Measurements from ENCODE around the gene PRELP.
"Not testable (repeated sequence)": the region's sequence is repeated elsewhere in the genome, so short reads cannot be mapped to it uniquely, and the experiment has no call there.

Gene PRELP

DNA sequence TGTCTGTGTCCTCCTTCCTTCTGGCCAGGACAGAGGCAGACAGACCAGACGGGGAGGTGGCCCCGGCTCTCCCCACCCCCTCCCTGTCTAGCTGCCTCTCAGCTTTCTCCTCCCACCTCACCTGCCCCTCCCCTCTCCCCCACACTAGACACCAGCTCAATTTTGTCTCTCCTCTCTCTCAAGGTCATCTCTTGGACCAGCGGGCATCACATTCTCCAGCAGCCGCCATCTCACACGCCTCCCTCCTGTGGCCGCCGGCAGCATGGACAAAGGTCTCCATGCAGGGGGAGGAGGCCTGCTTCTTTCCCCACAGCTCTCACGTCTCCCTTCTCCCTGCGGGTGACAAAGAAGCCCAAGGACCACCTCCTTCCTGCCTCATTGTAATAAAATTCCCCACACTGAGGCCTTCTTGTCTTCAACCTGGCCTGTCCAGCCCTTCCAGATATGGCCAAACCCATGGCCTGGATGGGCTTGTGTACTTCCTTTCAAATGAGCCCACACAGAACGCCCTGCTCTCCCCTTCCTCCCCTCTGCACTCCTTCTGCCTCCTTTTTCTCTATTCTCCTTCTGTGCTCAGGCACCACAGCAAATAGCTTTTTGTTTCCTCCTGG is 33.0 kb downstream of the PRELP start:
- no peak for DNase-seq

DNA sequence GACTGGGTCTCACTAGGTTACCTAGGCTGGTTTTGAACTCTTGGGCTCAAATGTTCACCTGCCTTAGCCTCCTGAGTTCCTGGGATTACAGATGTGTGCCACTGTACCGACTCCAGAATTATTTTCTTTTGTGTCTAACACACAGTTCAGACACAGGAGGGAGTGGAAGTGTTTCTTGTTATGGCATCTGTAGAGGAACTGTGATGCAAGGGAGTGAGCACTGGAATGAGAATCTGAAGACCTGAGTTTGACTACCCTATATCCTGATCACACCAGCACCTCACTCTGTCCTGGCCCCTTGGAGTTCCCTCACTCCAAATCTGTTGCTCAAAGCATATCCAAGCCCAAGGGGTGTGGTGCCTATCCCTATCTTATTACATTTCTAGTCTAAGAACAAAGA is 33.5 kb downstream of the PRELP start:
- DNase-seq, result no peak

DNA sequence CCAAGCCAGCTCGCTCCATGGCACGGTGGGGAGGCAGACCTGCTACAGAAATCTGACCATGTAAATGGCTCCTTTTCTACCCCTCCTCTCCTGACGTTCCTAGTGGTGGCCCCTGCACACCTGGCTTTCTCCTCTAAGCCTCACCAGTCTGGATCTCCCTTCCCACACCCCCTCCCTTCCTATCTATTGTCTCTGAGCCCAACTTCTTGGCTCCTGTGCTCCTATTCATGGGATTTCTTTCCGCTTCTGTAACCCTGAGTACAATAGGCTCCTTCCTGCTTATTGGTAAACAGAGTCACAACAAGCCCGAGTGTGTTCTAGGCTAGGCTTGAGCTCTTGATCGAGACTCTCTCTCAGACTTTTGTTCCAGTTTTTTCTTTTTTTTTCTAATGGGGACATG is 35.9 kb downstream of the PRELP start:
- no peak for DNase-seq

DNA sequence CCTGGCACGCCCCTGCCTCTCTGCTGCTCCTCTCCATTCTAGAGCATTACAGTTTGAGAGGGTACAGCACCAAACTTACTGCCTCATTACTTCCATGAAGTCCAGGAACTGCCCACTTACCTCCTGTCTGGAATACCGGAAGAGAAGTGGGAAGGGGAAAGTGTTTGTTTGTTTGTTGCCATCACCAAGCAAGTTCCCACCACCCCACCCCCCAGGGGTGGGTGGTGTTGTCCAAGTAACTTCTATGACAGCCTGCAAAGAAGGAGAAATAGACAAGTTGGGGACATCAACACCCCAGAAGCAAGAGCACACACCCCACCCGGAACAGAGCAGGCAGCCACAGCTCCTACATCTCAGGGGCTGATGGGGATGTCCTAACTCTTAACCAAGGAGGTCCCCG is 36.3 kb downstream of the PRELP start:
- no peak for DNase-seq

DNA sequence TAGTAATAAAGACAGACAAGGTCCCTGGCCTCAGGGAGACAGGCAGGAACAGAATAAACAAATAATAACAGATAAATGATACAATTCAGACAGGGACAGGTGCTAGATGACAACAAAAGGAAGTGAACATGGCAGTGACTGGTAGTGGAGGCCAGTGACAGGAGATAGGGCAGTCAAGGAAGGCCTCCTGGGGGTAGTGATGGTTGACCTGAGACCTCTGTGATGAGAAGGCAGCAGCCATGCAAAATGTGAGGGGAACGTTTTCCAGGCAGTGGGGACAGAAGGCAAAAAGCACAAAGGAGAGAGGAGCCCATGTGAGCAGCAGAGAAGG is 36.9 kb downstream of the PRELP start:
- DNase-seq, result no peak

DNA sequence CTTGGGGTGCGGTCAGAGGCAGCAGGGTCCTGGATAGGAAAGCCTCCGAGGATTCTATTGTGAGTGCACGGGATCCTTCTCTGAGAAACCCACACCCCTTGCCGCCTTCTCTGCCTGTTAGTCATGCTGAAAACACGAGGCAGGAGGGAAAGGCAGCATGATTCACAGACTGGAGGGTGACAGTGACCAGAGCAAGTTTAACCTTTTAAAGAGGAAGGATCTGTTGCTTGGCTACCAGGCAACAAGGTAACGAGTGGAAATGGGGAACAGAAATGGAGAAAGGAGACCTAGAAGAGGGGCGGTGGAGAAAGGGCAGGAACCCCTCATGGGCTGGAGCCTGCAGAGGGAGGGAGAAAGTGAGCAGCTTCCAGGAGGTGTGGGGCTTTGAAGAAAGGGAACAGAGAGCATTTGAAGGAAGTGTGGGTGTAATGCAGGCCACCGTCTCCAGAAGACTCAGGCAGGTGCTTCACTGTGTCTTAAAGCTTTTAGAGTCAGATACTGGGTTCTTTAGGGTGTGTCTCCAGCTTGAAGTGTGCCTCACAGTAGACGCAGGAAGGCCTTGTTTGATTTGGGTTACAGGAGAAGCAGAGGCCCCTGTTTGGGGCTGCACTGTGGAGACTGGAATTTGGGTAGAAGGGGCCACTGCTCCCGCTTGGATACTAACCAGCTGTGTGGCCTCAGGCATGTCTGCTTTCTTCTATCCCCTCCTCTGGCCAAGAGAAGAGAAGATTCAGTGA is 37.4 kb downstream of the PRELP start:
- DNase-seq, result peak; percentile 60

DNA sequence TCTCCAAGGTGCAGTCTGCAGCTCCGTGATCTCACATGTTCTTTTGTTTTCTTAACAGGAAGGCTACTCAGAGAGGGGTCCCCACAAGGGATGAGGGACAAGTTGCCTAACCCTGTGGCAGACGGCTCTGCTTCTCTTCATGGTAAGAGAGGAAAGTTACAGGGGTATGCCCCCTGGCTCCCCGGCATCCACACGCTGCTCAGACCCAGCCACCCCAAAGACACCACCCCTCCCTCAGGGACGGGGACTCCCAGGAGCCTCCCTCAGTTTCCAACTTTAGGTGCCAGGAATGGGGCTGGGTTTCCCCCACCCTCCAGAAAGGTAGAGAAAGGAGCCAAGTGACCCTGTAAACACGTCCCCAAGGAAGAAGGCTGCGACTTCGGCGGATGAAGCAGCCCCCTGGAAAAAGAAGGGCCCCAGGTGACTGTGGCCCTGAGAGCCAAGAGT is 38.0 kb downstream of the PRELP start:
- DNase-seq, result no peak

DNA sequence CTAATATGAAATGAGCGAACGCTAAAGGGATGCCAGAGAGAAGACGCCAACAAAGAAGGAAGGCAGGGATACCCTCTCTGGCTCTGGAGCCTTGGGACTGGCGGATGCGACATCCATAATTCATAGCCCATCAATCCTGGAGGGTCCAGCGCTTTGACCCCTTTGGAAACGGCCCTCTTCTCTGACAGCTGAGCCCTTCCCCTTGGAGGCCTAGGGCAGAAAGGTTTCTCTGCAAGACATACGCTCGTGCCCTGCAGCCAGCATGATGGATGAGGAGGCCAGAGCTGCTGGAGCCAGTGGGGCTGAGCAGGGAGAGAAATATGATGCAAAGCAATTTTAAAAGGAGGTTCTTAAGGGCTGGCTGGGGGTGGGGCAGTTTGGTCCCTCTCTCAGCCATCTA is 40.6 kb downstream of the PRELP start:
- DNase-seq, result no peak

DNA sequence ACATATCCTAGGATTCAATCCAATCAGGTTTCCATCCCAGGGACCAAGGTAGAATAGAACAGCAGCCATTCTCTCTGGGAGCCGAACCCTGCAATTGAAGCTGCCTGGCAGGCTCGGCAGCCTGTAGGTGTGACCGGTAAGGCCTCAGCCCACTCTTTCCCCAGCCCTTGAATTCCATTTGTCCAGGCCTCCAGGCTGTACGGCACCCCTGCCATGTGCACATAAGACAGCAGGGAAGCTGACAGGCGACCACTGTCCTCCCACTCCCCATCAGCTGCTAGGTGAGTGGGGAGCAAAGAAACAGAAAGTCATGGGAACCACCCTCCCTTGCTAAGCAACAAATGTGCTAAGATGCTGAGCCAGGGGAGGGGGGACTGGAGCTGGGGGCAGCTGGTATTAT is 41.3 kb downstream of the PRELP start:
- no peak for DNase-seq

DNA sequence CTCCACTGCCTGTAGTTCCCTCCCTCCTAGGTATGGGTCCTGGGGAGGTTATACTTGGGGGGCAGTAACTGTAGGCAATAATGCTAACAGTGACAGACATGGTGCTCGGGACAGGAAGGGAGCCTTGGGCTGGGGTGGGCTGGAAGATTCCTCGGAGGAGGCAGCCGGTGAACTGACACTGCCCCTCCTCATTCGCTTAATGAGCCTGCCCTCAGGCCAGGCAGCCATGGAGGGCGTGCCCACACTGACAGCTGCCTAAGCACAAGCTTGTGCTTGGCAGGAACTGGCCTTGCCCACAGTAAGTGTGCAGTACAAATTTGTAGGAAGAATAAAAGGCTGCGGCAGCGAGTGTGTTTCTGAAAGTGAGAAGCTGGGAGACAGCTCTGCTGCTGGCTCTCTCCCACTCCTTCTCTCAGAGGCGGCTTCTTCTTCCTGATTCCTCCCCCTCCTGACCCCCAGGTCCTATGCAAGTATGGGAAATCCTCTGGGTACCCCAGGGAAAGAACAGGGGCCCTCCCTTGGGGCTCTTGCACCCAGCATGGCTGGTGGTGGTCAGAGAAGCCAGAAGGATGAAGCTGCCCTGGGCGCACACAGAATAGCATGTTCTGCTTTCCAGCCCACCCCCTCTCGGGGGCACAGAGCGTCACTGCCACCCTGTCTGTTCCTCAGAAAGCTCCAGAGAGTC is 42.0 kb downstream of the PRELP start:
- DNase-seq, result no peak

DNA sequence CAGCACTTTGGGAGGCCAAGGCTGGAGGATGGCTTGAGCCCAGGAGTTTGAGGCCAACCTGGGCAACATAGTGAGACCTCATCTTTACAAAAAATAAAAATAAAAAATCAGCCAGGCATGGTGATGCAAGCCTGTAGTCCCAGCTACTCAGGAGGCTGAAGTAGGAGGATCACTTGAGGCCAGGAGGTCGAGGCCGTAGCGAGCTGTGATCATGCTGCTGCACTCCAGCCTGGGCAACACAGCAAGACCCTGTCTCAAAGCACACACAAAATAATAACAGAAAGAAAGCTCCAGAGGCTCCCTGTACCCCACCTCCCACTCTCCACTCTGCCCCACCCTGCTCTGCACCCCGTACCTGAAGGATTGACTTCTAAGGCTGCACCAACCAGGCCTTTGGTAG is 42.5 kb downstream of the PRELP start:
- DNase-seq, result not testable (repeated sequence)

DNA sequence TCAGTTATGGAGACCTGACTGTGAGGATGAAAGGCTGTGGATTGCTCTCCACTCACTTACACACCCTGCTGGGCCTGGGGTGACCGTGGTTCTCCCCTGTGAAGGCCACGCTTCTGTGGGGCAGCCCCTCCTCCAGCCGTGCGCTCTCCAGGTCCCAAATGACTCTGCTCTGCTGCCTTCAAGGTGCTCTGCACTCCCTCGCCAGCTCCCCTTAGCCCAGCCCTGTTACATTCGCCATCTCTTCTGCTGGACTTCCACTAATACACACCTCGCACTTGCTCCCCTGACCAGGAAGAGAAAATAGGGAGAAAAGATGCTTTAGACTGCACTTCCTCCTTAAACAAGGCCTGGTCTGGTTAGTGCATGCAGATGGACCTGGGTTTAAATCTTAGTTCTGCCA is 42.9 kb downstream of the PRELP start:
- no peak for DNase-seq

DNA sequence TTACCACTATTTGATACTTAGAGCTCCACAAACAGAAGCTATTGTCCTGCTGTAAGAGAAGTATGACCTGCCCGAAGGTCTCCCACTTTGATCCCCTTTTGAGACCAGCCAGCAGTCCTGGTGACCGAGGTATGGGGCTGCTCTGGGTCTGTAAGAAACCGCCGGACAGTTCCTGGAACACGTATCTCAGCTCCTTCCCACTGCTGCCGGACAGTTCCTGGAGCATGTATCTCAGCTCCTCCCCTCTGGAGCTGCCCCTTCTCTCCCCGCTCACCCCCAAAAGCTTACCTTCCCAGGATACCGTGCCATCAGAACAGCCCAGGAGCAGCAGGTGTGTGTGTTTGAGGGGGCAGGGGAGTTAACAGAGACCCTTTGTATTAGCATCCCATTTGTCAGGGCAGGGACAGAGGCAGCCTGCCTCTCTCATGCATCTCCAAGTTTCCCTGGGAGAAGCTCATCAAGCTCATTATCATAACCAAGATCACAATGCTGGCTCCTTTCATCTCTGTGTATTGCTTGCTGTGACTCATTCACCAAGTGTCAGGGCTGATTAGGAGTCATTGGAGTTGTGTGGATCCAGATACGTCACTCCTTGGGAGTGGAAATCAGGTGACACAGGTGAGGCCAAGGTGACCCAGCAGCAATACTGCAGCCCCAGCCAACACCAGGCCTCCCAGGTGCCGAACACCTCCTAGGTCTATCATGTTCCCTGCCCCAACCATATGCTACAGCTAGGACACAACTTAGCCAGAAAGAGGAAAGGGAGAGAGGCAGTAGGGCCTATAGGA is 43.6 kb downstream of the PRELP start:
- DNase-seq, result no peak

DNA sequence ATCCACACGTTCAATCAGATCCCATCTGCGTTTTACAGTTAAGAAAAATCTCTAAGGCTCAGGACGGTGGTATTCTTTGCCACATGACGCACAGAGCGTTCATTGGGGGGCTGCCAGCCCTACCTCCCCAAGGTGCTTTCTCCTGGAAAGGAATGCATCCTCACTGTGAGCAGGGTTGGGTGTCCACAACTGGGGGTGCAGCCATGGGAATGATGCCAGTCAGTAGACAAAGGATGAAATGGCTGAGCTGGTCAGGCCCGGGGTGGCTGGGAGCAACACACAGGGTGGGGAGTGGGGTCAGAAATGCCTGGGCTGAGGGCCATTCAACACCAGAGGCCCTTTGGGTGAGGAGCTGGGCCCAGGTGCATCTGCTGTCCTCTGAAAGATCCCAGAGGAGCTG is 44.3 kb downstream of the PRELP start:
- no peak for DNase-seq

DNA sequence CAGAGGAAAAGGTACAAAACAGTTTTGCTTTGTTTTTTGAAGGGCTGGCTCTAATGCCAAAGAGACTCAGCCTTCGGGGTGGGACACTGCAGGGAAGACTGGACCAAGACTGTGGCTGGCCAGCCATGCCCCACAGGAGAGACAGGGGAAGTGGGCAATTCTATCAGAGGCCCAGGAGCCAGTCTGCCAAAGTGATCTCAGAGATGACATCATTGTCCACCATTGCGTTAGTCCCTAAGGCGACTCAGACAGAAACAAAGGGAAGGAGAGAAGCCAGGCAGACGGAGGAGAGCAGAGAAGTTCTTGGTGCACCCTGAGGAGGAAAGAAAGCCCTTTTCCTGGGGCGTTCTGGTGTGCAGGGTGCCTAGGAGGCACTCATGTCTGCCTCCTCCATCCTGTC is 44.7 kb downstream of the PRELP start:
- no peak for DNase-seq

DNA sequence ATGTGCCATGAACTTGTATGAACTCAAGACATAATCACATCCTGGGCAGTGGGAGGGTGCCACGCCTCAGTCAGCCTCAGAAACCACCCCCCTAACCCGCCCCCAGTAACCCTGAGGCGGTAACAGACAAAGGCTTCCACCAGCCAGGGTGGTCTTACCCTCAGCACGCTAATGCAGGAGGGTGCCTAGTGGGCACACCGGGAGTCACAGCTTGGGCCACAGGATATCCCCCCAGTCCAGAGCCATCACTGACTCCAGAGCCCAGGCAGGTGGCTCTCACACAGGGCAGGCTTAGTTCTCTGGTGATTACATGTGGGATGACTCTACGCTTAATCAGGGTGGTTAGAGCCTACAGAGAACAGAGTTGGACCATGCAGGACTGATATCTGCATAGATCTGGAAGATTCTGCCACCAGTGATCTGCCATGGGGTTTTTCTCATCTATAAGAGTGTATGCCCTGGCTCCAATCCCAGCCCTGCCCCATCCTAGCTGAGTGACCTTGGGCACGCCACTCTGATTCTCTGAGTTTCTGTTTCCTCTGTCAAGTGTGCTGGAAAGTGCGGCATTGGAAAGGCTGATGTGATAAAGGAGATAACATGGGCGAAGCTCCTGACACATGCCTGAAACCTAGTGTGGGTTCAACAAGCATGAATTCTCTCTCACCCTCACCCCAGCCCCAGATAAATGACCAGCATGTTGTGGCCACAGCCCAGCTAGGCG is 45.6 kb downstream of the PRELP start:
- DNase-seq, result no peak

DNA sequence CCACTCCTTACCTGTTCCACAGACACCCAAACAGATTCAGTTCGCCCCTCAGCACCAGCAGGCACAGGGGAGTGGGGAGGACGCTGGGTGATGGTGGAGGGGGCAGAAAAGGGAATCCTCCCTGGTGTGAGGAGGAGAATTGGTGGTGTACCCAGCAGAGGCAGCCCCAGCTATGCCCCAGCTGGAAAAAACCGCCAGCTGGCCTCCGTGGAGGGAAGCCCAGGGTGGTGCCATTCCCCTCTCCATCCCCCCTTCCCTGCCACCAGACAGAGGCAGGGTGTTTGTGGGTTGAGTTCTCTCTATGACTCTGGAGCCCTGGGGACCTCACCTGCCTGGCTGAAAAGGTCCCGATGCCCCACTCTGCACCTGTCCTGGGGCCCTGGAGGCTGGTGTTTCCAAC is 46.2 kb downstream of the PRELP start:
- no peak for DNase-seq

DNA sequence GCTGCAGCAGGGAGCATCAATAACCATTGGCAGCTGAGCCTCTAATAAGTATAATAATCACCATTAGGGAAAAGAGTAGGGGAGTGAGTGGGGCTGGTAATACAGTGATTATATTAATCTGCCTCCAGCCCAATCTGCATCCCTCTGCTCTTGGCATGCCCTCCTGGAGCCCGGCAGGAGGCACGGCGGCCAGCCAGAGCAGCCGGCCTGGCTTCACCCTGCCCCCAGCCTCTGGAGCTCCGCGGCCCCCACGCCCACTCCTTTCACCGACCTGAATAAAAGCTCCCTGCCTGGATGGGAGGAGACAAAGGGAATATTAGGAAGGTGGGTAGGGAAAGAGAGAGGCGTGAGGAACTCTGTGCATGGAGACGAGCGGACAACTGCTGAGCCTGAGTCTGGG is 46.6 kb downstream of the PRELP start:
- no peak for DNase-seq

DNA sequence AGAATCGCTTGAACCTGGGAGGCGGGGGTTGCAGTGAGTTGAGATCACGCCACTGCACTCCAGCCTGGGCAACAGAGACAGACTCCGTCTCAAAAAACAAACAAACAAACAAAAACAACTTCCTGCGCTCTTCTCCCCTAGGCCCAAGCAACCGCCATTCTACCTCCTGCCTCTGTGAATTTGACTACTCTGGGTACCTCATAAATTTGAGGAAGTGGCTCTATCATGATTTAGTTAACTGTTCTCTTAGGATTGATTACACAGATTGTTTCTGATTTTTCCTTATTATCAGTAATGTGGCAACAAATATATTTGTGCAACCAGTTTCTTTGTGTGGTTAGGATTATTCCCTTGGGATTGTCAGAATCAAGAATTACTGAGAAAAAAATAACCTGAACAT is 48.1 kb downstream of the PRELP start:
- DNase-seq, result no peak

DNA sequence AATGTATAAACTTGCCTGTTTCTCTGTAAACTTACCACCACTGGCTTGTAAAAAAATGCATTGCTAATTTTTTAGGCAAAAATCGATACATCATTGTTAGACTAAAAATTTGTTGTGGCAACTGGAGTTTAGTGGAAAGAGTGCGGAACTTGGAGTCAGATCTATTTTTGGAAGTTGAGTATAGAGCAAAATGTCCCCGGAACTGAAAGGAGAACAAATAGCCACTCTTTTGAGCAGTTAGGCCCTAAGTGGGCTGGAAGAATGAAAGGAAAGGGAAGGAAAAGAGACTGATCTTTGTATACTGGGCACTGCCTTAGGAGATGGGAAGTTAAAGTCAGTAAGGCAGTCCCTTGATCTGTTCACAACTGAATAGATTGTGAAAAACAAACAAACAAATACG is 48.5 kb downstream of the PRELP start:
- no peak for DNase-seq

DNA sequence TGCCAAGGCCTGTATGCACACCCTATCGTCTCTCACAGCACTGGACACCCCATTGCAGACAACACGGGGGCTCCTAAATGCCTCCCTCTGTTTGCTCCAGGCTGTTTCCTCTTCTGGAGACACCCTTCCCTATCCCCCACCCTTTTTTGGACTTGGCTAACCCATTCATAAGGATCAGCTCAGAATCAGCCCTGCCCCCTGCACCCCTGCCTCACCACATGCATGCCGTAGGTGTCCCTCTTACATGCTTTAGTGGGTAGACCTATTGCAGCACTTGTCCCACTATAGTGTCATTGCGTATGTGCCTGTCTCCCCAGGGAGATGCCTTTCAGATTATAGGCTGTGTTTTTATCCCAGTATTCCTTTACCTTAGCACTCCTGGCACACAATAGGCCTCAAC is 49.2 kb downstream of the PRELP start:
- DNase-seq, result no peak

DNA sequence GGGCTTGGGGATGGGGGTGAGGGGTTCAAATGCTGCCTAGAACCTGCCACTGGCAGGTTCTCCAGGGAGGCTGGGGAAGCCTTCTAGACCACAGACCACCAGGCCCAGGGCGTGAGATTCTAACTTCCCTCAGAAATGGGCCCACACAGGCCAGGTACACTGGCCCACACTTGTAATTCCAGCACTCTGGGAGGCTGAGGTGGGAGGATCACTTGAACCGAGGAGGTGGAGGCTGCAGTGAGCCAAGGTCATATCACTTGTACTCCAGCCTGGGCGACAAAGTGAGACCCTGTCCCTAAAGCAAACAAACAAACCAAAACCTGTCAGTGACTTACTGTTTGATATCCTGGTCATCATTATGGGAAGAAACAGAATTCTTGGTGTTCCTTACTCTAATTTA is 50.1 kb downstream of the PRELP start:
- DNase-seq, result no peak

DNA sequence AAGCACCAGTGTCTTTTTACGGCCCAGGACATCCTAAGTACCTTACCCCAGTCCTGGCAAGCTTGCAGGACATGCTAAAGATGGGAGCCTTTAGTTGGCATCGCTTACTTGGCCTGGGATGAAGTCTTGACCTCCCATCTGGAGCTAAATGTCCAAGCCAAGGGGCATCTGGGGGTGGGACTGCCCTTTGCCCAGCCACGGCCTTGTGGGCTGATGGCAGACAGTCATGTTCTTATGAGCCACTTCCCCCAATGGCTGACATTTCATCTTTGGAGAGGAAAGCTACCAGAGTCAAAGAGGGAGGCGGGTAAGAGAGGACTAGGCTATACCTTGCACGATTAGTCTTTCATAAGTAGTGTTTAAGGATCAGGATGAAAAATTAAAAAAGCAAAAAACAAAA is 50.5 kb downstream of the PRELP start:
- no peak for DNase-seq
